SK-N-SH treated with all-trans-retinoic acid at 6 μM for 48 hours (cell line): ENCODE data around the gene FBXL5.

Experiments used
- ATAC-seq: fragments of 200-7000 bp; cut with Tn5 transposase; 3 replicates; pipeline ENCODE4 v1.9.1; 2020; ENCODE audit warnings: mild to moderate bottlenecking, moderate library complexity
- ARNTL ChIP-seq: fragments of 450-650 bp; formaldehyde crosslinking; IDR thresholded peaks from 2 replicates; pipeline ENCODE4 v1.5.0; 2020; ENCODE audit warnings: low read depth, mild to moderate bottlenecking, moderate library complexity, borderline replicate concordance
- BACH2 ChIP-seq: fragments of 250-450 bp; sonication (Bioruptor Pico); IDR thresholded peaks from 2 replicates; pipeline ENCODE4 v1.9.0; 2021; ENCODE audit warnings: mild to moderate bottlenecking, borderline replicate concordance
- CREB5 ChIP-seq: fragments of 250-450 bp; sonication (Bioruptor Pico); IDR thresholded peaks from 2 replicates; pipeline ENCODE4 v1.5.1; 2020; ENCODE audit warnings: low read depth, mild to moderate bottlenecking, moderate library complexity
- CSDC2 ChIP-seq: fragments of 250-450 bp; sonication (Bioruptor Pico); IDR thresholded peaks from 2 replicates; pipeline ENCODE4 v1.5.0; 2020; ENCODE audit warnings: mild to moderate bottlenecking, moderate library complexity
- CSRNP3 ChIP-seq: fragments of 250-450 bp; sonication (Bioruptor Pico); IDR thresholded peaks from 2 replicates; pipeline ENCODE4 v1.5.1; 2021; ENCODE audit warnings: mild to moderate bottlenecking, moderate library complexity
- ESRRG ChIP-seq: fragments of 250-450 bp; sonication (Bioruptor Pico); IDR thresholded peaks from 2 replicates; pipeline ENCODE4 v1.6.1; 2021; ENCODE audit warnings: mild to moderate bottlenecking
- GLIS3 ChIP-seq: fragments of 250-450 bp; sonication (Bioruptor Pico); IDR thresholded peaks from 2 replicates; pipeline ENCODE4 v1.5.0; 2020; ENCODE audit warnings: mild to moderate bottlenecking, moderate library complexity
- ISL1 ChIP-seq: fragments of 250-450 bp; sonication (Bioruptor Pico); IDR thresholded peaks from 2 replicates; pipeline ENCODE4 v2.1.2; 2022; ENCODE audit warnings: mild to moderate bottlenecking, moderate library complexity
- PATZ1 ChIP-seq: fragments of 250-450 bp; sonication (Bioruptor Pico); IDR thresholded peaks from 2 replicates; pipeline ENCODE4 v1.8.0; 2020; ENCODE audit warnings: mild to moderate bottlenecking, moderate library complexity, borderline replicate concordance
- POU6F1 ChIP-seq: fragments of 250-450 bp; sonication (Bioruptor Pico); IDR thresholded peaks from 2 replicates; pipeline ENCODE4 v1.8.0; 2021; ENCODE audit warnings: low read depth, mild to moderate bottlenecking, moderate library complexity, borderline replicate concordance
- PPARA ChIP-seq: fragments of 250-450 bp; sonication (Bioruptor Pico); IDR thresholded peaks from 2 replicates; pipeline ENCODE4 v1.5.0; 2020; ENCODE audit warnings: mild to moderate bottlenecking, borderline replicate concordance
- RARB ChIP-seq: fragments of 250-450 bp; sonication (Bioruptor Pico); IDR thresholded peaks from 2 replicates; pipeline ENCODE4 v1.8.0; 2021; ENCODE audit warnings: mild to moderate bottlenecking, moderate library complexity
- SNAI2 ChIP-seq: fragments of 250-450 bp; sonication (Bioruptor Pico); IDR thresholded peaks from 2 replicates; pipeline ENCODE4 v1.5.0; 2020; ENCODE audit warnings: mild to moderate bottlenecking, moderate library complexity
- TCF4 ChIP-seq: fragments of 250-450 bp; sonication (Bioruptor Pico); IDR thresholded peaks from 2 replicates; pipeline ENCODE4 v1.8.0; 2021; ENCODE audit warnings: mild to moderate bottlenecking, moderate library complexity, borderline replicate concordance
- TOX ChIP-seq: fragments of 250-450 bp; sonication (Bioruptor Pico); IDR thresholded peaks from 2 replicates; pipeline ENCODE4 v1.8.0; 2021; ENCODE audit warnings: mild to moderate bottlenecking, moderate library complexity, borderline replicate concordance
- TSHZ2 ChIP-seq: fragments of 250-450 bp; sonication (Bioruptor Pico); IDR thresholded peaks from 2 replicates; pipeline ENCODE4 v1.5.0; 2020; ENCODE audit warnings: mild to moderate bottlenecking, moderate library complexity
- ZC3H10 ChIP-seq: fragments of 250-450 bp; sonication (Bioruptor Pico); IDR thresholded peaks from 2 replicates; pipeline ENCODE4 v1.5.1; 2021; ENCODE audit warnings: mild to moderate bottlenecking, moderate library complexity
- ZFP3 ChIP-seq: fragments of 250-450 bp; sonication (Bioruptor Pico); IDR thresholded peaks from 2 replicates; pipeline ENCODE4 v1.5.0; 2020; ENCODE audit warnings: mild to moderate bottlenecking, moderate library complexity
- ZFP30 ChIP-seq: fragments of 450-650 bp; formaldehyde crosslinking; IDR thresholded peaks from 2 replicates; pipeline ENCODE4 v1.5.0; 2022; ENCODE audit warnings: mild to moderate bottlenecking, moderate library complexity
- ZNF565 ChIP-seq: fragments of 450-650 bp; formaldehyde crosslinking; conservative IDR thresholded peaks from 2 replicates; pipeline ENCODE4 v1.5.0; 2020; ENCODE audit warnings: low read depth, mild to moderate bottlenecking, moderate library complexity
- ZNF70 ChIP-seq: fragments of 450-650 bp; formaldehyde crosslinking; IDR thresholded peaks from 2 replicates; pipeline ENCODE4 v1.5.0; 2020; ENCODE audit warnings: mild to moderate bottlenecking, moderate library complexity
- ZNF8 ChIP-seq: fragments of 450-650 bp; formaldehyde crosslinking; IDR thresholded peaks from 2 replicates; pipeline ENCODE4 v1.5.0; 2020; ENCODE audit warnings: mild to moderate bottlenecking, moderate library complexity

FBXL5 gene

GRCh38 chr4:15702941-15703403 lies 47.8 kb upstream of the FBXL5 start, which contains the start of gene BST1:
Gene BST1, plus strand, starts transcription at chr4:15703065. Its CDS starts 80 bp downstream, at chr4:15703145.
- ATAC-seq = peak; percentile 91
- no peak for TF ChIP-seq PATZ1 (CRISPR knock-in tag)
- no peak for TF ChIP-seq ZFP30 (CRISPR knock-in tag)
- no peak for TF ChIP-seq BACH2 (CRISPR knock-in tag)

GRCh38 chr4:15696866-15697265 lies 41.7 kb upstream of the FBXL5 start:
- ATAC-seq = no peak
- TF ChIP-seq TOX (CRISPR knock-in tag) (no peak), ZNF565 (CRISPR knock-in tag) (no peak), ISL1 (CRISPR knock-in tag) (no peak), BACH2 (CRISPR knock-in tag) (no peak), TCF4 (CRISPR knock-in tag) (no peak), ZNF8 (CRISPR knock-in tag) (no peak), ARNTL (CRISPR knock-in tag) (no peak), ZFP30 (CRISPR knock-in tag) (no peak), SNAI2 (no peak), POU6F1 (CRISPR knock-in tag) (no peak), GLIS3 (CRISPR knock-in tag) (no peak), ZFP3 (CRISPR knock-in tag) (no peak), PATZ1 (CRISPR knock-in tag) (no peak), RARB (CRISPR knock-in tag) (no peak), PPARA (CRISPR knock-in tag) (no peak), CREB5 (CRISPR knock-in tag) (no peak), ZNF70 (CRISPR knock-in tag) (no peak), ZC3H10 (CRISPR knock-in tag) (no peak)

GRCh38 chr4:15695729-15696128 lies 40.6 kb upstream of the FBXL5 start:
- TF ChIP-seq ZFP3 (CRISPR knock-in tag) = no peak
- no peak for TF ChIP-seq SNAI2
- no peak for TF ChIP-seq PATZ1 (CRISPR knock-in tag)
- no peak for TF ChIP-seq ESRRG (CRISPR knock-in tag)
- TF ChIP-seq CSDC2 (CRISPR knock-in tag) = no peak
- no peak for ATAC-seq

GRCh38 chr4:15695240-15695699 lies 40.1 kb upstream of the FBXL5 start:
- ATAC-seq = peak; percentile 81
- TF ChIP-seq CSRNP3 = no peak
- TF ChIP-seq ZNF565 (CRISPR knock-in tag) = no peak
- TF ChIP-seq ESRRG (CRISPR knock-in tag) = no peak
- TF ChIP-seq RARB (CRISPR knock-in tag) = no peak
- TF ChIP-seq TSHZ2 (CRISPR knock-in tag) = no peak
- no peak for TF ChIP-seq ZFP30 (CRISPR knock-in tag)
- no peak for TF ChIP-seq SNAI2
